Testis (tissue), 3 donors: Measurements from ENCODE around the gene QRFP. TPM values are rescaled to one million over a fixed set of nuclear protein-coding genes. Genes with fewer than 3 reads are reported as not detected.

ENCODE experiments used
- DNase-seq: peaks from one replicate; pipeline ENCODE4 v3.0.0-alpha.2; 2019
- H3K27ac ChIP-seq, 2 donors: fragments of 200-600 bp; sonication (generic); one replicate each; pipeline ENCODE4 v1.5.1; 2019
- H3K27me3 ChIP-seq: fragments of 200-600 bp; sonication (generic); one replicate; pipeline ENCODE4 v1.5.1; 2019
- H3K36me3 ChIP-seq: fragments of 200-600 bp; sonication (generic); one replicate; pipeline ENCODE4 v1.5.1; 2017; ENCODE audit warnings: low read depth; ENCODE audit errors: missing control alignments
- H3K4me1 ChIP-seq: fragments of 200-600 bp; sonication (generic); one replicate; pipeline ENCODE4 v1.5.1; 2019
- H3K4me3 ChIP-seq, 2 donors: fragments of 200-600 bp; sonication (generic); one replicate each; pipeline ENCODE4 v1.5.1; 2017 to 2019
- H3K9me3 ChIP-seq: fragments of 200-600 bp; sonication (generic); one replicate; pipeline ENCODE4 v1.5.1; 2017
- CTCF ChIP-seq, 3 experiments: fragments of 450-650 bp in 2 of 3; fragments of 200-600 bp in 1 of 3; sonication (generic) in 1 of 3; IDR thresholded peaks; one replicate each; pipeline ENCODE4 v1.5.1; 2016 to 2019; ENCODE audit warnings: antibody characterized with exemption in 3 of 3, mild to moderate bottlenecking in 2 of 3, moderate library complexity in 1 of 3
- POLR2A ChIP-seq: fragments of 450-650 bp; IDR thresholded peaks from one replicate; pipeline ENCODE4 v1.6.1; 2017; ENCODE audit warnings: antibody characterized with exemption, mild to moderate bottlenecking, moderate library complexity
- WGBS, 2 donors: methylation state at CpG; one replicate each; pipeline ENCODE4 v1.1.5; 2018; 5-methylcytosine and 5-hydroxymethylcytosine counted together
- intact Hi-C: fragments of 100-400 bp; cut with DNase I; formaldehyde crosslinking; loops from one replicate; pipeline ENCODE4 v1.15.1; 2023; ENCODE audit warnings: low total_unique reads
- polyA plus RNA-seq: library from polyadenylated mRNA; stranded (reverse); fragments of 350-450 nt; fragmentation: Illumina TruSeq; extraction: RNeasy Lipid Tissue Mini Kit (QIAGEN cat#74804); gene quantifications from one replicate; pipeline ENCODE4 v1.2.3, GENCODE V29; 2014; ENCODE audit warnings: low read depth, low replicate concordance; ENCODE audit not compliant: insufficient read depth
- total RNA-seq, 2 donors: library from RNA; depleted of rRNA; stranded (reverse); fragments of >200 nt; gene quantifications; one replicate each; pipeline ENCODE4 v1.2.3, GENCODE V29; 2016

Gene QRFP
- total and polyA plus RNA-seq, 3 donors from 2014 or later: 0.24 TPM; not detected in 2

- 73 to 79% methylated on average over 9 of the region's 9 CpGs for WGBS, 2 donors
Measured at GRCh38 chr9:130843049-130843908, 53.3 kb downstream of the QRFP start.

More at GRCh38 chr9:130843049-130843908, 53.3 kb downstream of the QRFP start:
- no peaks in the 10 kb centered on the region for H3K36me3 ChIP-seq
- DNase-seq: no peak
- TF ChIP-seq POLR2A (no peak), CTCF (IDR thresholded peaks at IDR 0.05) (no peak)
- H3K4me3 ChIP-seq: no peak overlapping the region
- no peaks in the 10 kb centered on the region for H3K9me3 ChIP-seq
- no peaks in the 10 kb centered on the region for H3K27me3 ChIP-seq
- peak overlapping the region in 1 of 2 donors; percentile 39 for H3K27ac ChIP-seq
- intact Hi-C loops: no loop called here
- H3K4me1 ChIP-seq: peaks cover 52% of the 10 kb centered on the region

Other genes with a start within 250 kb of the QRFP start
- under 1 TPM; 0.68 to 0.71 TPM for gene PRDM12, start 232.2 kb downstream of the QRFP start, total RNA-seq
- gene PRDM12, start 232.2 kb downstream of the QRFP start, polyA plus RNA-seq: 0.32 TPM
- gene EXOSC2, start 203.0 kb downstream of the QRFP start, total RNA-seq: 10 to 100 TPM; 20.3 to 24.7 TPM
- gene EXOSC2, start 203.0 kb downstream of the QRFP start, polyA plus RNA-seq: 15.3 TPM
- gene ABL1, start 61.6 kb downstream of the QRFP start, total RNA-seq: 10 to 100 TPM; 57.2 to 65.9 TPM
- 51.0 TPM for gene ABL1, start 61.6 kb downstream of the QRFP start, polyA plus RNA-seq
- 10 to 100 TPM; 29.1 to 33.5 TPM for gene FIBCD1, start 42.4 kb upstream of the QRFP start, total RNA-seq
- gene FIBCD1, start 42.4 kb upstream of the QRFP start, polyA plus RNA-seq: 20.8 TPM
- gene LAMC3, start 112.4 kb upstream of the QRFP start, total RNA-seq: 100 to 1,000 TPM in 1 of 2 donors, 10 to 100 TPM in 1; 86.3 to 136 TPM
- 35.9 TPM for gene LAMC3, start 112.4 kb upstream of the QRFP start, polyA plus RNA-seq
- gene AIF1L, start 199.7 kb upstream of the QRFP start, total RNA-seq: 10 to 100 TPM in 1 of 2 donors, 1 to 10 TPM in 1; 8.3 to 14.9 TPM
- gene AIF1L, start 199.7 kb upstream of the QRFP start, polyA plus RNA-seq: 24.6 TPM
- gene NUP214, start 228.8 kb upstream of the QRFP start, total RNA-seq: 100 to 1,000 TPM; 190 to 250 TPM
- gene NUP214, start 228.8 kb upstream of the QRFP start, polyA plus RNA-seq: 237 TPM